ENCODE measurements around the gene ME3.

GRCh38 chr11:86608251-86608799 lies 64.1 kb downstream of the ME3 start:
- peak; percentile 100 for TF ChIP-seq CTCF (IDR thresholded peaks at IDR 0.05)
- peak; percentile 25; the same call in 1 of the 2 replicates for TF ChIP-seq POLR2AphosphoS5 (IDR thresholded peaks at IDR 0.05; ENCODE audit: low read depth, low read length)
- no peak for TF ChIP-seq SIN3A (IDR thresholded peaks at IDR 0.05; ENCODE audit: borderline replicate concordance, insufficient read depth, low read depth, low read length)
